Measurements from ENCODE around the gene TBC1D1. TPM values are rescaled to one million over a fixed set of nuclear protein-coding genes. Genes with fewer than 3 reads are reported as not detected.

Gene TBC1D1
- total and polyA plus RNA-seq, 2 of the 8 experiments (the other 6 are each of a cell fraction or from before 2014, with no cell fraction given): 96.9 to 162 TPM

- TF ChIP-seq SUZ12 (IDR thresholded peaks at IDR 0.05; ENCODE audit: low read length) (peak; percentile 23), BRCA1 (IDR thresholded peaks at IDR 0.05; ENCODE audit: low read depth, low read length) (no peak), KDM5A (IDR thresholded peaks at IDR 0.05; ENCODE audit: low read length) (no peak), POU5F1 (IDR thresholded peaks at IDR 0.05; ENCODE audit: low read depth, low read length) (no peak), ASH2L (IDR thresholded peaks at IDR 0.05; ENCODE audit: low read length) (peak; percentile 22), MAFK (IDR thresholded peaks at IDR 0.05; ENCODE audit: low read depth, low read length) (no peak), KDM4A (IDR thresholded peaks at IDR 0.05; ENCODE audit: low read depth, low read length, severe bottlenecking) (peak; percentile 83), E2F6 (IDR thresholded peaks at IDR 0.05) (no peak), GTF2F1 (IDR thresholded peaks at IDR 0.05; ENCODE audit: borderline replicate concordance, low read depth, low read length) (no peak), NRF1 (IDR thresholded peaks at IDR 0.05; ENCODE audit: low read depth, low read length) (no peak), ATF2 (IDR thresholded peaks at IDR 0.05; ENCODE audit: low read length) (no peak)
Observed at GRCh38 chr4:37890801-37891259, at the start of gene TBC1D1 (continued).
